IPS DF 4.7 (cell line): Measurements from ENCODE around the gene BRINP3.

Source experiments
- DNase-seq: peaks from one replicate; pipeline ENCODE4 v3.0.0-alpha.2; 2013; ENCODE audit warnings: low spot score; ENCODE audit errors: extremely low read depth

BRINP3 gene

GRCh38 chr1:190192627-190193026, 285.0 kb downstream of the BRINP3 start:
- DNase-seq, result no peak

- DNase-seq, result no peak
These were observed 294.1 kb downstream of the BRINP3 start for GRCh38 chr1:190183588-190183987.

GRCh38 chr1:190179817-190180216, 297.8 kb downstream of the BRINP3 start:
- DNase-seq, result no peak

- no peak for DNase-seq
These were observed 298.8 kb downstream of the BRINP3 start for GRCh38 chr1:190178827-190179226.

GRCh38 chr1:190177555-190177954, 300.1 kb downstream of the BRINP3 start:
- no peak for DNase-seq

GRCh38 chr1:190176776-190177175, 300.9 kb downstream of the BRINP3 start:
- no peak for DNase-seq

GRCh38 chr1:190175320-190175719, 302.3 kb downstream of the BRINP3 start:
- DNase-seq, result no peak

GRCh38 chr1:190172651-190173430, 304.8 kb downstream of the BRINP3 start:
- no peak for DNase-seq

GRCh38 chr1:190170321-190170720, 307.3 kb downstream of the BRINP3 start:
- DNase-seq, result no peak

- DNase-seq, result no peak
These were observed 308.2 kb downstream of the BRINP3 start for GRCh38 chr1:190169311-190170067.

- DNase-seq, result no peak
These were observed 308.8 kb downstream of the BRINP3 start for GRCh38 chr1:190168893-190169280.

- DNase-seq, result no peak
These were observed 309.4 kb downstream of the BRINP3 start for GRCh38 chr1:190168116-190168892.

- DNase-seq, result no peak
These were observed 318.5 kb downstream of the BRINP3 start for GRCh38 chr1:190159146-190159545.

GRCh38 chr1:190154744-190155143, 322.9 kb downstream of the BRINP3 start:
- no peak for DNase-seq

GRCh38 chr1:190147616-190148015, 330.0 kb downstream of the BRINP3 start:
- no peak for DNase-seq

GRCh38 chr1:190144650-190145049, 333.0 kb downstream of the BRINP3 start:
- no peak for DNase-seq

- no peak for DNase-seq
These were observed 337.0 kb downstream of the BRINP3 start for GRCh38 chr1:190140644-190141043.

- no peak for DNase-seq
These were observed 339.0 kb downstream of the BRINP3 start for GRCh38 chr1:190138702-190139101.

GRCh38 chr1:190138266-190138665, 339.4 kb downstream of the BRINP3 start:
- no peak for DNase-seq

- no peak for DNase-seq
These were observed 348.3 kb downstream of the BRINP3 start for GRCh38 chr1:190129366-190129765.

GRCh38 chr1:190126728-190127127, 350.9 kb downstream of the BRINP3 start:
- no peak for DNase-seq

GRCh38 chr1:190124068-190124467, 353.6 kb downstream of the BRINP3 start:
- DNase-seq, result no peak
